ENCODE measurements around the gene FMNL1.

- TF ChIP-seq CTCF (IDR thresholded peaks at IDR 0.05) (no peak), POLR2AphosphoS5 (IDR thresholded peaks at IDR 0.05) (peak; percentile 17 to 65 (median 30)), POLR2A (IDR thresholded peaks at IDR 0.05) (no peak)
These were observed 7.3 kb downstream of the FMNL1 start for GRCh38 chr17:45228763-45229539.
